ENCODE results near the gene CA10. TPM values are rescaled to one million over a fixed set of nuclear protein-coding genes. Genes with fewer than 3 reads are reported as not detected.

The CA10 gene
- total and polyA plus RNA-seq, 2 experiments from 2014 or later: 0.33 TPM; not detected in 1

GRCh38 chr17:51617986-51618385 lies 540.5 kb downstream of the CA10 start:
- 79% methylated on average over 1 of the region's 1 CpG for WGBS (ENCODE audit: low lambda C conversion rate, missing lambda C conversion rate)
- TF ChIP-seq CTCF (IDR thresholded peaks at IDR 0.05; ENCODE audit: poor library complexity): no peak
- TF ChIP-seq EZH2phosphoT487 (IDR thresholded peaks at IDR 0.05; ENCODE audit: low read depth, severe bottlenecking, unreplicated experiment): no peak
- DNase-seq (ENCODE audit: low spot score): no peak
- Histone ChIP-seq H3K4me1 (ENCODE audit: insufficient read depth) (no peaks in the 10 kb centered on the region), H4K20me1 (ENCODE audit: insufficient read depth, poor library complexity, severe bottlenecking) (no peaks in the 10 kb centered on the region), H3K27ac (no peak overlapping the region), H3K4me3 (no peak overlapping the region), H3K9me3 (ENCODE audit: low read depth) (no peaks in the 10 kb centered on the region), H3K9me2 (replicated peaks; ENCODE audit: insufficient read depth) (no peaks in the 10 kb centered on the region), H3K27me3 (peaks cover 5% of the 10 kb centered on the region), H3K79me2 (no peaks in the 10 kb centered on the region), H3K36me3 (replicated peaks; ENCODE audit: insufficient read depth, low read depth) (no peaks in the 10 kb centered on the region), H3K4me2 (no peak overlapping the region), H2AFZ (no peak overlapping the region)

GRCh38 chr17:51613255-51613654 lies 545.3 kb downstream of the CA10 start:
- no CpG with 5 or more reads among the region's 1 CpG for WGBS (ENCODE audit: low lambda C conversion rate, missing lambda C conversion rate)

GRCh38 chr17:51612692-51613091 lies 545.8 kb downstream of the CA10 start:
- Histone ChIP-seq H3K27ac (no peak overlapping the region), H3K9me2 (replicated peaks; ENCODE audit: insufficient read depth) (no peaks in the 10 kb centered on the region), H3K4me1 (ENCODE audit: insufficient read depth) (no peaks in the 10 kb centered on the region), H3K9me3 (ENCODE audit: low read depth) (no peaks in the 10 kb centered on the region), H2AFZ (no peak overlapping the region), H3K27me3 (peaks cover 5% of the 10 kb centered on the region), H4K20me1 (ENCODE audit: insufficient read depth, poor library complexity, severe bottlenecking) (no peaks in the 10 kb centered on the region), H3K4me3 (no peak overlapping the region), H3K4me2 (no peak overlapping the region), H3K36me3 (replicated peaks; ENCODE audit: insufficient read depth, low read depth) (no peaks in the 10 kb centered on the region), H3K79me2 (no peaks in the 10 kb centered on the region)
- DNase-seq (ENCODE audit: low spot score): no peak
- no peak for TF ChIP-seq EZH2phosphoT487 (IDR thresholded peaks at IDR 0.05; ENCODE audit: low read depth, severe bottlenecking, unreplicated experiment)
- TF ChIP-seq CTCF (IDR thresholded peaks at IDR 0.05; ENCODE audit: poor library complexity): no peak
- no peak for TF ChIP-seq EZH2 (IDR thresholded peaks at IDR 0.05; ENCODE audit: borderline replicate concordance)
- WGBS (ENCODE audit: low lambda C conversion rate, missing lambda C conversion rate): 87% methylated on average over 3 of the region's 3 CpGs

More at GRCh38 chr17:51613255-51613654, 545.3 kb downstream of the CA10 start:
- no peak for DNase-seq (ENCODE audit: low spot score)
- Histone ChIP-seq H3K27me3 (peaks cover 5% of the 10 kb centered on the region), H3K36me3 (replicated peaks; ENCODE audit: insufficient read depth, low read depth) (no peaks in the 10 kb centered on the region), H3K4me2 (no peak overlapping the region), H3K9me2 (replicated peaks; ENCODE audit: insufficient read depth) (no peaks in the 10 kb centered on the region), H2AFZ (no peak overlapping the region), H3K79me2 (no peaks in the 10 kb centered on the region), H3K4me3 (no peak overlapping the region), H3K27ac (no peak overlapping the region), H4K20me1 (ENCODE audit: insufficient read depth, poor library complexity, severe bottlenecking) (no peaks in the 10 kb centered on the region), H3K9me3 (ENCODE audit: low read depth) (no peaks in the 10 kb centered on the region), H3K4me1 (ENCODE audit: insufficient read depth) (no peaks in the 10 kb centered on the region)
- TF ChIP-seq EZH2 (IDR thresholded peaks at IDR 0.05; ENCODE audit: borderline replicate concordance): no peak
- TF ChIP-seq EZH2phosphoT487 (IDR thresholded peaks at IDR 0.05; ENCODE audit: low read depth, severe bottlenecking, unreplicated experiment): no peak
- no peak for TF ChIP-seq CTCF (IDR thresholded peaks at IDR 0.05; ENCODE audit: poor library complexity)

- TF ChIP-seq EZH2 (IDR thresholded peaks at IDR 0.05; ENCODE audit: borderline replicate concordance): no peak
- no peak for TF ChIP-seq EZH2phosphoT487 (IDR thresholded peaks at IDR 0.05; ENCODE audit: low read depth, severe bottlenecking, unreplicated experiment)
- TF ChIP-seq CTCF (IDR thresholded peaks at IDR 0.05; ENCODE audit: poor library complexity): no peak
- Histone ChIP-seq H3K4me3 (no peak overlapping the region), H3K9me2 (replicated peaks; ENCODE audit: insufficient read depth) (no peaks in the 10 kb centered on the region), H3K36me3 (replicated peaks; ENCODE audit: insufficient read depth, low read depth) (no peaks in the 10 kb centered on the region), H4K20me1 (ENCODE audit: insufficient read depth, poor library complexity, severe bottlenecking) (no peaks in the 10 kb centered on the region), H3K79me2 (no peaks in the 10 kb centered on the region), H2AFZ (no peak overlapping the region), H3K27ac (no peak overlapping the region), H3K27me3 (peaks cover 5% of the 10 kb centered on the region), H3K9me3 (ENCODE audit: low read depth) (no peaks in the 10 kb centered on the region), H3K4me2 (no peak overlapping the region), H3K4me1 (ENCODE audit: insufficient read depth) (no peaks in the 10 kb centered on the region)
- WGBS (ENCODE audit: low lambda C conversion rate, missing lambda C conversion rate): 78% methylated on average over 6 of the region's 6 CpGs
- DNase-seq (ENCODE audit: low spot score): no peak
Observed at GRCh38 chr17:51611585-51611984, 546.9 kb downstream of the CA10 start.
